Endothelial cell of umbilical vein (primary cell): ENCODE data around the gene DHRS7B. TPM values are rescaled to one million over a fixed set of nuclear protein-coding genes. Genes with fewer than 3 reads are reported as not detected.

Experiments used
- BruUV-seq: library from RNA; stranded (reverse); fragments of 400-500 nt; replicated peaks from 2 replicates; lab custom pipeline; 2021; lab: Mats Ljungman, UMichigan
- CTCF ChIA-PET: fragments of 300-600, 350-600 bp; sonication (Branson Sonifier 250); formaldehyde crosslinking; loops from one replicate; lab custom pipeline; 2021; ENCODE audit warnings: antibody characterized with exemption, inconsistent platforms; lab: Charles Lee
- POLR2A ChIA-PET: fragments of 300-600, 350-600 bp; sonication (Branson Sonifier 250); formaldehyde crosslinking; loops from one replicate; lab custom pipeline; 2021; ENCODE audit warnings: antibody characterized with exemption, inconsistent platforms; lab: Charles Lee
- DNase-seq: peaks from one replicate; pipeline ENCODE4 v3.0.0-alpha.2; 2011; ENCODE audit warnings: low read depth, low spot score
- FAIRE-seq: peaks from 2 replicates; lab custom pipeline; 2011; peaks lifted over from hg19 to GRCh38; lab: Jason Lieb, UNC
- H2AFZ ChIP-seq: 2 replicates; pipeline ENCODE4 v1.6.0; 2012; ENCODE audit warnings: low read depth, low read length, control low read depth, inconsistent platforms
- H3K27ac ChIP-seq: 2 replicates; pipeline ENCODE4 v1.5.1; 2011; ENCODE audit warnings: low read depth, mild to moderate bottlenecking, control low read depth, low read length, moderate library complexity; ENCODE audit not compliant: insufficient read depth
- H3K27me3 ChIP-seq, 2 experiments: 2 replicates each; pipeline versions ENCODE4 v1.6.0 to v1.6.1; 2011; ENCODE audit warnings: low read length in 2 of 2, mixed read lengths in 1 of 2; ENCODE audit not compliant: control insufficient read depth in 2 of 2, insufficient read depth in 2 of 2
- H3K36me3 ChIP-seq, 2 experiments: 2 replicates in 1 of 2; 3 replicates in 1 of 2; pipeline ENCODE4 v1.5.1; 2011; ENCODE audit warnings: low read length in 2 of 2, mild to moderate bottlenecking in 1 of 2, moderate library complexity in 1 of 2; ENCODE audit not compliant: control insufficient read depth in 2 of 2, insufficient read depth in 2 of 2; ENCODE audit errors: extremely low read depth in 1 of 2
- H3K4me1 ChIP-seq: 3 replicates; pipeline ENCODE4 v1.5.1; 2011; ENCODE audit warnings: mild to moderate bottlenecking, low read length; ENCODE audit not compliant: control insufficient read depth, insufficient read depth; ENCODE audit errors: extremely low read depth
- H3K4me2 ChIP-seq: 2 replicates; pipeline ENCODE4 v1.6.1; 2011; ENCODE audit warnings: low read length, control low read depth, mixed read lengths; ENCODE audit not compliant: insufficient read depth
- H3K4me3 ChIP-seq, 3 experiments: fragments of 200-600 bp in 1 of 3; sonication (generic), shearing (Covaris generic) in 1 of 3; replicated peaks in 1 of 3; 2 replicates each; pipeline ENCODE4 v1.5.1; 2011 to 2016; ENCODE audit warnings: control low read depth in 3 of 3, low read length in 3 of 3, mild to moderate bottlenecking in 2 of 3, inconsistent platforms in 1 of 3, low read depth in 1 of 3, moderate library complexity in 1 of 3; ENCODE audit not compliant: insufficient read depth in 1 of 3
- H3K79me2 ChIP-seq: 2 replicates; pipeline ENCODE4 v1.6.0; 2012; ENCODE audit warnings: low read length, inconsistent platforms; ENCODE audit not compliant: control insufficient read depth, insufficient read depth
- H3K9ac ChIP-seq: replicated peaks from 2 replicates; pipeline ENCODE3; 2011; ENCODE audit warnings: low read length, control low read depth; ENCODE audit not compliant: insufficient read depth; ENCODE audit errors: extremely low read depth
- H3K9me1 ChIP-seq: replicated peaks from 3 replicates; pipeline ENCODE4 v1.6.0; 2011; ENCODE audit warnings: mild to moderate bottlenecking, low read length; ENCODE audit not compliant: control insufficient read depth, insufficient read depth; ENCODE audit errors: extremely low read depth
- H3K9me3 ChIP-seq: replicated peaks from 2 replicates; pipeline ENCODE4 v1.5.1; 2012; ENCODE audit warnings: low read length, inconsistent platforms; ENCODE audit not compliant: control insufficient read depth, insufficient read depth
- H4K20me1 ChIP-seq: replicated peaks from 2 replicates; pipeline ENCODE3; 2011; ENCODE audit warnings: mild to moderate bottlenecking, low read length; ENCODE audit not compliant: control insufficient read depth, insufficient read depth; ENCODE audit errors: extremely low read depth
- CTCF ChIP-seq, 2 donors: IDR thresholded peaks; 1 replicate in 1 of 2; 2 replicates in 1 of 2; pipeline ENCODE4 v1.5.1; 2011; ENCODE audit warnings: low read length in 2 of 2, mild to moderate bottlenecking in 2 of 2, moderate library complexity in 2 of 2, control low read depth in 1 of 2, inconsistent platforms in 1 of 2, low read depth in 1 of 2; ENCODE audit not compliant: insufficient read depth in 1 of 2; ENCODE audit errors: extremely low read depth in 1 of 2
- EZH2 ChIP-seq: IDR thresholded peaks from 2 replicates; pipeline ENCODE4 v1.6.1; 2012; ENCODE audit warnings: borderline replicate concordance, low read depth, mild to moderate bottlenecking, moderate library complexity, low read length, inconsistent platforms; ENCODE audit not compliant: severe bottlenecking
- FOS ChIP-seq: IDR thresholded peaks from 2 replicates; pipeline ENCODE4 v1.6.1; 2011; ENCODE audit warnings: mild to moderate bottlenecking, low read length, moderate library complexity, borderline replicate concordance; ENCODE audit not compliant: insufficient read depth
- GATA2 ChIP-seq: IDR thresholded peaks from 2 replicates; pipeline ENCODE4 v1.7.0; 2011; ENCODE audit warnings: low read depth, mild to moderate bottlenecking, moderate library complexity, mixed read lengths, low read length; ENCODE audit not compliant: insufficient read length, insufficient read depth
- JUN ChIP-seq: IDR thresholded peaks from 2 replicates; pipeline ENCODE4 v1.6.1; 2011; ENCODE audit warnings: borderline replicate concordance, low read depth; ENCODE audit not compliant: insufficient read length, insufficient read depth
- MYC ChIP-seq: IDR thresholded peaks from one replicate; pipeline ENCODE4 v1.6.1; 2011; ENCODE audit warnings: mild to moderate bottlenecking, low read depth, low read length
- POLR2A ChIP-seq: IDR thresholded peaks from 2 replicates; pipeline ENCODE4 v1.6.1; 2012; ENCODE audit warnings: low read depth, mild to moderate bottlenecking, control low read depth, low read length
- POLR2AphosphoS5 ChIP-seq: IDR thresholded peaks from 2 replicates; pipeline ENCODE4 v1.6.1; 2012; ENCODE audit warnings: low read depth, mild to moderate bottlenecking, control low read depth, low read length, moderate library complexity; ENCODE audit not compliant: insufficient read depth
- dilution Hi-C: fragments of 300-500 bp; cut with MboI; formaldehyde crosslinking; loops from one replicate; pipeline ENCODE4 v1.15.0; 2019; ENCODE audit warnings: low sequenced_read_pairs; ENCODE audit not compliant: extremely low pct_ligation_motif_present
- intact Hi-C: fragments of 100-400 bp; cut with micrococcal nuclease; formaldehyde crosslinking; loops from one replicate; pipeline ENCODE4 v1.10.0; 2022
- polyA plus RNA-seq, 4 experiments: library from polyadenylated mRNA; depleted of rRNA in 3 of 4; stranded (reverse) in 3 of 4; unstranded in 1 of 4; fragments of >200 nt; gene quantifications; 2 replicates each; pipeline versions ENCODE4 v1.2.1 to v1.2.3, GENCODE V29; 2011 to 2012; ENCODE audit warnings: missing spikeins in 1 of 4
- total RNA-seq: library from RNA; stranded (reverse); gene quantifications from 2 replicates; pipeline ENCODE4 v1.2.3, GENCODE V29; 2021
- TF ChIP-seq, protein P1 (sequence below): IDR thresholded peaks from 2 replicates; pipeline ENCODE4 v1.6.1; 2011; ENCODE audit not compliant: insufficient read depth, insufficient read length

DHRS7B gene
- total and polyA plus RNA-seq, 2 donors (not counting 3 experiments of a cell fraction or from before 2014, with no cell fraction given) = 14.0 to 28.1 TPM

- dilution Hi-C loops (no loop called here), intact Hi-C loops (loop anchor here (1.0 to 10.0 kb wide), 7 partner anchors 39 to 171 kb away; partner anchors contain the start of genes DHRS7B, MAP2K3, NATD1 and USP22)
- FAIRE-seq (peak; percentile 88), DNase-seq (peak; percentile 97)
- H3K36me3 ChIP-seq = peaks cover 2 to 3% of the 10 kb centered on the region in 2 experiments
- H3K27ac ChIP-seq = peak within 1 kb of the TSS; percentile 77
- H2AFZ ChIP-seq = peak within 1 kb of the TSS; percentile 80
- H3K4me2 ChIP-seq = peak within 1 kb of the TSS; percentile 98
- peak within 1 kb of the TSS; percentile 96 for H3K9ac ChIP-seq
- H4K20me1 ChIP-seq = no peaks in the 10 kb centered on the region
- H3K4me1 ChIP-seq = peaks cover 20% of the 10 kb centered on the region
- H3K27me3 ChIP-seq = no peaks in the 10 kb centered on the region
- peak within 1 kb of the TSS; percentile 73 to 96 (median 96) for H3K4me3 ChIP-seq
- BruUV-seq = TSS peak; percentile 25
- CTCF ChIA-PET = interaction anchor here (1.0 to 4.5 kb wide), 6 partner anchors 11 to 299 kb away, joined by 3 to 35 read pairs (median 4); no protein-coding TSS in a partner anchor
- POLR2A ChIA-PET = no interaction called here
- H3K9me3 ChIP-seq = no peaks in the 10 kb centered on the region
- peaks cover 60% of the 10 kb centered on the region for H3K79me2 ChIP-seq
- TF ChIP-seq POLR2A (peak; percentile 58), FOS (no peak), CTCF (IDR thresholded peaks at IDR 0.05; ENCODE audit: extremely low read depth in 1 of 2, insufficient read depth in 1 of 2, low read depth in 1 of 2, low read length in 2 of 2) (peak in 1 of 2 donors; percentile 5), POLR2AphosphoS5 (peak; percentile 24), JUN (no peak), MYC (no peak), EZH2 (no peak), GATA2 (no peak)
- TF ChIP-seq, protein P1, sequence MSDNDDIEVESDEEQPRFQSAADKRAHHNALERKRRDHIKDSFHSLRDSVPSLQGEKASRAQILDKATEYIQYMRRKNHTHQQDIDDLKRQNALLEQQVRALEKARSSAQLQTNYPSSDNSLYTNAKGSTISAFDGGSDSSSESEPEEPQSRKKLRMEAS = peak; percentile 12
- no peaks in the 10 kb centered on the region for H3K9me1 ChIP-seq
Observed at GRCh38 chr17:21214015-21214776, 87.4 kb downstream of the DHRS7B start, which contains the start of gene TMEM11. TSS of gene TMEM11 (minus strand) at chr17:21214161. CDS start at chr17:21214152, 9 bp downstream.
